Measurements from ENCODE around the gene TRIM41.
"Not testable (repeated sequence)": the region's sequence is repeated elsewhere in the genome, so short reads cannot be mapped to it uniquely, and the experiment has no call there.

The TRIM41 gene

GRCh38 chr5:181212080-181212479, 11.0 kb upstream of the TRIM41 start:
- DNase-seq, result no peak

GRCh38 chr5:181212934-181213333, 10.1 kb upstream of the TRIM41 start:
- no peak for DNase-seq

GRCh38 chr5:181214249-181214648, 8.8 kb upstream of the TRIM41 start:
- DNase-seq, result not testable (repeated sequence)

GRCh38 chr5:181215997-181216989, 6.8 kb upstream of the TRIM41 start:
- DNase-seq, result no peak

- peak; percentile 34 for DNase-seq
Measured at GRCh38 chr5:181217111-181217802, 5.8 kb upstream of the TRIM41 start.

GRCh38 chr5:181217803-181218062, 5.3 kb upstream of the TRIM41 start:
- DNase-seq, result no peak

- DNase-seq, result peak; percentile 10
Measured at GRCh38 chr5:181218795-181219124, 4.3 kb upstream of the TRIM41 start.

- DNase-seq, result no peak
Measured at GRCh38 chr5:181219262-181220177, 3.6 kb upstream of the TRIM41 start.

GRCh38 chr5:181220178-181220515, 2.9 kb upstream of the TRIM41 start:
- DNase-seq, result no peak

- no peak for DNase-seq
Measured at GRCh38 chr5:181221105-181221791, 1.8 kb upstream of the TRIM41 start.

GRCh38 chr5:181221792-181222629, 1.1 kb upstream of the TRIM41 start:
- DNase-seq, result peak; percentile 96

GRCh38 chr5:181222630-181223057, 437 bp upstream of the TRIM41 start:
- DNase-seq, result no peak

- no peak for DNase-seq
Measured at GRCh38 chr5:181223729-181224389, 778 bp downstream of the TRIM41 start.

GRCh38 chr5:181224390-181225229, 1.5 kb downstream of the TRIM41 start:
- DNase-seq, result no peak

GRCh38 chr5:181229996-181230395, 6.9 kb downstream of the TRIM41 start:
- DNase-seq, result no peak

- no peak for DNase-seq
Measured at GRCh38 chr5:181230551-181230950, 7.5 kb downstream of the TRIM41 start.

GRCh38 chr5:181231432-181231831, 8.4 kb downstream of the TRIM41 start:
- DNase-seq, result no peak

- DNase-seq, result no peak
Measured at GRCh38 chr5:181232593-181232992, 9.5 kb downstream of the TRIM41 start.

- DNase-seq, result no peak
Measured at GRCh38 chr5:181233088-181233800, 10.2 kb downstream of the TRIM41 start.

All from NCI-H226 (cell line).